GM21367 (cell line): ENCODE results near the gene HCRTR2.

Experiments
- ATAC-seq: cut with Tn5 transposase; IDR thresholded peaks from one replicate; pipeline ENCODE4 v1.9.1; 2021; ENCODE audit not compliant: unreplicated experiment

HCRTR2 gene

GRCh38 chr6:55320696-55321086 lies 146.4 kb downstream of the HCRTR2 start:
- ATAC-seq = no peak

GRCh38 chr6:55327169-55327568 lies 152.9 kb downstream of the HCRTR2 start, which contains the start of gene GFRAL:
TSS of gene GFRAL (plus strand) at chr6:55327469. CDS start at chr6:55327555, 86 bp downstream.
- ATAC-seq = no peak
